ENCODE results near the gene EIF5B. TPM values are rescaled to one million over a fixed set of nuclear protein-coding genes. Genes with fewer than 3 reads are reported as not detected.

The EIF5B gene
- total RNA-seq, 1 donor from 2014 or later, result 57.4 TPM

DNA sequence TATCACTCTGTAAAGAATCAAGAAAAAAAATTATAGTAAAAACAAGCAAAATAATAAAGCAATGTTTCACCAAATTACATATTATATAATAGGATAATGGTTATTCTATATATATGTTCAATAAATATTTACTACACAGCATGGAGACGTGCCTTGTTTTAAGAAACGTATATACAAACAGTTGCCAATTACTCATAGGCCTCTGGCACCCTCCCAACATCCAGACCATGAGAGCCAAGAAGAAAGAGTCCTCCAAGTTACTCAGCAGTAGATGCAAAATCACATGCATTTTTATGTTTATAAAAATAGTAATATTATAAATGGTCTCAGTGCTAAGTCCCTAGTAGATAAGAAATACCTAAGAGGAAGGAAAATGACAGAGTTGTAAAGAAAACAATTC, 87.8 kb downstream of the EIF5B start:
- H3K36me3 Mint-ChIP-seq (ENCODE audit: unreplicated experiment), result no peaks in the 10 kb centered on the region

DNA sequence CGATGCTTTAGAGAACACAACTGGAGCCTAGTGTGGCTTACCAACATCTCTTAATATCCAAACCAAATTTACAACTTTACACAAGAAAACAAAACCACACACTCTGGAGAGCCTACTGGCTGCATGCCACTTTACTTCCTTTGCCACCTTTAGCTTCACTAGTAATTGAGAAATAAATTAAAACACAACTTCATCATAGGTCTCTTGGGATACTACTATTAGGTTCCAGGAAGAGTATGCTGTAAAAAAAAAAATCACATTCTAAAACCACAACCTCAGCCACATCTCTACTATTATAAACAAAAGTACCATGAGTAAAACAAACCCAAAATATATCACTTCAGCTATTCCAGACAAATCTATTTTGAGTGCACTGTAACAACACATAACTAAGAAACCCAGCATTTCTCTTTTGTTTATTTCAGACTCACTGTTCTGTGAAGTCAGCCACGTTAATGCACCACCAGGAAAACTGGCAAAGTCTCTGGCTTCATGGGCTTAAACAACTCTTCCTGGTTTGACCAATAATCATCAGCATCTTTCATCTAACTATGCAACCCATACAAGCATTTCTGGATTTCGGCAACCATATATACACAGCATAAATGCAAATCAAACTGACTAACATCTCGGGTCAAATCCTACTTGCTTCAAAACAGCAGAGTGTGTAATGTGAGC, 93.6 kb downstream of the EIF5B start:
- H3K9me3 Mint-ChIP-seq (ENCODE audit: unreplicated experiment), result no peaks in the 10 kb centered on the region
- no peak for DNase-seq
- H3K36me3 Mint-ChIP-seq (ENCODE audit: unreplicated experiment), result no peaks in the 10 kb centered on the region
- no peaks in the 10 kb centered on the region for H3K27me3 Mint-ChIP-seq (ENCODE audit: unreplicated experiment)
- no peak overlapping the region for H3K27ac Mint-ChIP-seq (ENCODE audit: unreplicated experiment)
- H3K4me3 Mint-ChIP-seq (ENCODE audit: unreplicated experiment), result no peak overlapping the region
- TF ChIP-seq, protein P1, sequence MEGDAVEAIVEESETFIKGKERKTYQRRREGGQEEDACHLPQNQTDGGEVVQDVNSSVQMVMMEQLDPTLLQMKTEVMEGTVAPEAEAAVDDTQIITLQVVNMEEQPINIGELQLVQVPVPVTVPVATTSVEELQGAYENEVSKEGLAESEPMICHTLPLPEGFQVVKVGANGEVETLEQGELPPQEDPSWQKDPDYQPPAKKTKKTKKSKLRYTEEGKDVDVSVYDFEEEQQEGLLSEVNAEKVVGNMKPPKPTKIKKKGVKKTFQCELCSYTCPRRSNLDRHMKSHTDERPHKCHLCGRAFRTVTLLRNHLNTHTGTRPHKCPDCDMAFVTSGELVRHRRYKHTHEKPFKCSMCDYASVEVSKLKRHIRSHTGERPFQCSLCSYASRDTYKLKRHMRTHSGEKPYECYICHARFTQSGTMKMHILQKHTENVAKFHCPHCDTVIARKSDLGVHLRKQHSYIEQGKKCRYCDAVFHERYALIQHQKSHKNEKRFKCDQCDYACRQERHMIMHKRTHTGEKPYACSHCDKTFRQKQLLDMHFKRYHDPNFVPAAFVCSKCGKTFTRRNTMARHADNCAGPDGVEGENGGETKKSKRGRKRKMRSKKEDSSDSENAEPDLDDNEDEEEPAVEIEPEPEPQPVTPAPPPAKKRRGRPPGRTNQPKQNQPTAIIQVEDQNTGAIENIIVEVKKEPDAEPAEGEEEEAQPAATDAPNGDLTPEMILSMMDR (IDR thresholded peaks at IDR 0.05; ENCODE audit: partially characterized antibody, unreplicated experiment), result no peak
- no peaks in the 10 kb centered on the region for H3K4me1 Mint-ChIP-seq (ENCODE audit: low read depth, unreplicated experiment)

More for the DNA sequence above, 87.8 kb downstream of the EIF5B start:
- no peak overlapping the region for H3K27ac Mint-ChIP-seq (ENCODE audit: unreplicated experiment)
- peaks cover 2% of the 10 kb centered on the region for H3K4me1 Mint-ChIP-seq (ENCODE audit: low read depth, unreplicated experiment)
- TF ChIP-seq, protein P1 (IDR thresholded peaks at IDR 0.05; ENCODE audit: partially characterized antibody, unreplicated experiment), result no peak
- H3K9me3 Mint-ChIP-seq (ENCODE audit: unreplicated experiment), result no peaks in the 10 kb centered on the region
- no peak overlapping the region for H3K4me3 Mint-ChIP-seq (ENCODE audit: unreplicated experiment)
- no peak for DNase-seq
- peaks cover 4% of the 10 kb centered on the region for H3K27me3 Mint-ChIP-seq (ENCODE audit: unreplicated experiment)

GRCh38 chr2:99431587-99432275, 94.5 kb downstream of the EIF5B start:
- no peak overlapping the region for H3K27ac Mint-ChIP-seq (ENCODE audit: unreplicated experiment)
- no peak for DNase-seq
- no peaks in the 10 kb centered on the region for H3K36me3 Mint-ChIP-seq (ENCODE audit: unreplicated experiment)
- no peak overlapping the region for H3K4me3 Mint-ChIP-seq (ENCODE audit: unreplicated experiment)
- no peaks in the 10 kb centered on the region for H3K9me3 Mint-ChIP-seq (ENCODE audit: unreplicated experiment)
- H3K4me1 Mint-ChIP-seq (ENCODE audit: low read depth, unreplicated experiment), result no peaks in the 10 kb centered on the region
- no peaks in the 10 kb centered on the region for H3K27me3 Mint-ChIP-seq (ENCODE audit: unreplicated experiment)
- TF ChIP-seq, protein P1 (IDR thresholded peaks at IDR 0.05; ENCODE audit: partially characterized antibody, unreplicated experiment), result no peak

DNA sequence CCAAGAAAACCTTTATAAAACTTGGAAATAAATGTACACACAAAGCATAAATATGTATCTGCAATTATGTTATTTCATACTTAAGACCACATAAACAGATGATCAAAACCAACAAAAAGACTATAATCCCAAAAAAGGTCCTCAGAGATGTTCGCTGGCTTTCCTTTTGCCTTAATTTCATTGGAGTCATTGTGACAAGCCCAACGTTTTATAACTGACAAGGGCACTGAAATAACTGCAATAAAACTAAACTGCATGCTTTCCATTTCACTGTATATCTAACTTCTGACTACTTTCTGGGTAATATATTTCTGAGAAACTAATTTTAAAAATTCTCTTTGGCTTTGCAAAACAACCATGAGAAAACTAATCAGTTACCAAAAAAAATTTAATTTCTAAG, 96.2 kb downstream of the EIF5B start:
- DNase-seq, result no peak
- H3K27ac Mint-ChIP-seq (ENCODE audit: unreplicated experiment), result no peak overlapping the region
- TF ChIP-seq, protein P1 (IDR thresholded peaks at IDR 0.05; ENCODE audit: partially characterized antibody, unreplicated experiment), result no peak
- no peaks in the 10 kb centered on the region for H3K36me3 Mint-ChIP-seq (ENCODE audit: unreplicated experiment)
- no peak overlapping the region for H3K4me3 Mint-ChIP-seq (ENCODE audit: unreplicated experiment)
- H3K4me1 Mint-ChIP-seq (ENCODE audit: low read depth, unreplicated experiment), result no peaks in the 10 kb centered on the region
- no peaks in the 10 kb centered on the region for H3K27me3 Mint-ChIP-seq (ENCODE audit: unreplicated experiment)
- H3K9me3 Mint-ChIP-seq (ENCODE audit: unreplicated experiment), result no peaks in the 10 kb centered on the region

DNA sequence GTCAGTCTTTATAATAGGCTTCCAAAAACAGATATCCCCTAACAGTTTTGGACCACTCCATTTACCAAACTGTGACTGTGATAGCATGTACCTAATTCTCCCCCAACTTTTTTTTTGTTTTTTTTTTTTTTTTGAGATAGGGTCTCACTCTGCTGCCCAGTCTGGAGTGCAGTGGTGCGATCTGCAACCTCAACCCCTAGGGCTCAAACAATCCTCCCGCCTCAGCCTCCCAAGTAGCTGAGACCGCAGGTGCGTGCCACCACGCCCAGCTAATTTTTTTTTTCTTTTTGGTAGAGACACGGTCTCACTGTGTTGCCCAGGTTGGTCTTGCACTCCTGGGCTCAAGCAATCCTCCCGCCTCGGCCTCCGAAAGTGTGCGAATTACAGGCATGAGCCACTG, 99.7 kb downstream of the EIF5B start:
- Mint-ChIP-seq H3K36me3 (ENCODE audit: unreplicated experiment) (no peaks in the 10 kb centered on the region), H3K27me3 (ENCODE audit: unreplicated experiment) (peaks cover 2% of the 10 kb centered on the region), H3K9me3 (ENCODE audit: unreplicated experiment) (no peaks in the 10 kb centered on the region), H3K4me3 (ENCODE audit: unreplicated experiment) (no peak overlapping the region), H3K4me1 (ENCODE audit: low read depth, unreplicated experiment) (peaks cover 4% of the 10 kb centered on the region), H3K27ac (ENCODE audit: unreplicated experiment) (no peak overlapping the region)
- no peak for DNase-seq
- TF ChIP-seq, protein P1 (IDR thresholded peaks at IDR 0.05; ENCODE audit: partially characterized antibody, unreplicated experiment), result no peak

Measured in glutamatergic neuron (in vitro differentiated cells).